K562 (cell line): ENCODE measurements around the gene CGA. TPM values are rescaled to one million over a fixed set of nuclear protein-coding genes. Genes with fewer than 3 reads are reported as not detected.

Experiments
- AFF4 ChIP-seq: sonication (generic); formaldehyde crosslinking; IDR thresholded peaks from 2 replicates; pipeline ENCODE4 v1.8.0; 2023; ENCODE audit warnings: mild to moderate bottlenecking, missing genetic modification reagents
- C11orf30 ChIP-seq: fragments of 450-650 bp; IDR thresholded peaks from 2 replicates; pipeline ENCODE4 v1.6.1; 2016; ENCODE audit warnings: low read depth, mild to moderate bottlenecking
- CBX2 ChIP-seq: fragments of 200-600 bp; sonication (generic); IDR thresholded peaks from one replicate; pipeline ENCODE4 v1.6.1; 2012; ENCODE audit warnings: mild to moderate bottlenecking, low read length, inconsistent platforms; ENCODE audit not compliant: insufficient read depth, poor library complexity, severe bottlenecking
- FIP1L1 ChIP-seq: fragments of 200-400 bp; formaldehyde crosslinking; IDR thresholded peaks from 2 replicates; pipeline ENCODE4 v1.6.1; 2018; ENCODE audit warnings: mild to moderate bottlenecking, low read depth, low read length; ENCODE audit not compliant: poor library complexity, severe bottlenecking
- FOS ChIP-seq: IDR thresholded peaks from 3 replicates; pipeline ENCODE4 v1.6.1; 2011; ENCODE audit not compliant: insufficient read length; ENCODE audit errors: extremely low read depth
- HNRNPLL ChIP-seq: fragments of 200-400 bp; formaldehyde crosslinking; IDR thresholded peaks from 2 replicates; pipeline ENCODE4 v1.6.1; 2017; ENCODE audit warnings: low read length, low read depth, mild to moderate bottlenecking; ENCODE audit not compliant: poor library complexity, severe bottlenecking
- RCOR1 ChIP-seq, 2 experiments: IDR thresholded peaks; 2 replicates each; pipeline ENCODE4 v1.6.1; 2012; ENCODE audit warnings: low read depth in 2 of 2, low read length in 2 of 2, borderline replicate concordance in 1 of 2, improper control_type of control experiment in 1 of 2
- TARDBP ChIP-seq: fragments of 450-650 bp; IDR thresholded peaks from 2 replicates; pipeline ENCODE4 v1.6.1; 2016
- THAP12 ChIP-seq: fragments of 250-450 bp; sonication (Bioruptor Pico); IDR thresholded peaks from 2 replicates; pipeline ENCODE4 v1.9.0; 2021; ENCODE audit warnings: mild to moderate bottlenecking, inconsistent platforms
- polyA plus RNA-seq, 8 experiments: library from polyadenylated mRNA; depleted of rRNA in 4 of 8; stranded (reverse) in 5 of 8; unstranded in 3 of 8; fragments of >200 nt; fragmentation: Nextera tagmentation in 2 of 8; fragmentation: Illumina TruSeq in 1 of 8; extraction: Ambion mirVana in 2 of 8; extraction: Trizol in 1 of 8; gene quantifications; 2 replicates each; pipeline versions ENCODE4 v1.2.1 to v1.2.3, GENCODE V29; 2011 to 2014; ENCODE audit warnings: inconsistent platforms in 1 of 8, missing spikeins in 1 of 8
- total RNA-seq, 7 experiments: library from RNA; depleted of rRNA in 6 of 7; stranded (reverse); fragments of >200 nt in 6 of 7; fragmentation: Illumina TruSeq in 2 of 7; extraction: Trizol in 2 of 7; gene quantifications; 2 replicates each; pipeline versions ENCODE4 v1.2.1 to v1.2.3, GENCODE V29; 2011 to 2021; ENCODE audit warnings: low replicate concordance in 1 of 7

The CGA gene
- total and polyA plus RNA-seq, 9 of the 15 experiments (the other 6 are each of a cell fraction or from before 2014, with no cell fraction given): 0.13 to 0.24 TPM; not detected in 7

- TF ChIP-seq THAP12 (CRISPR knock-in tag) (no peak), FIP1L1 (no peak), RCOR1 (IDR thresholded peaks at IDR 0.05; ENCODE audit: borderline replicate concordance in 1 of 2, low read depth in 2 of 2, low read length in 2 of 2) (peak in 1 of 2 experiments; percentile 56; a peak in 1 of 4 replicates), FOS (no peak), HNRNPLL (no peak), TARDBP (no peak), C11orf30 (peak; percentile 76), CBX2 (no peak), AFF4 (no peak)
Observed at GRCh38 chr6:87078983-87079616, 15.8 kb downstream of the CGA start (continued).
